Smooth muscle cell (in vitro differentiated cells): Measurements from ENCODE around the gene CLIP2. TPM values are rescaled to one million over a fixed set of nuclear protein-coding genes. Genes with fewer than 3 reads are reported as not detected.
"Not testable (repeated sequence)": the region's sequence is repeated elsewhere in the genome, so short reads cannot be mapped to it uniquely, and the experiment has no call there.

Source experiments
- DNase-seq: peaks from one replicate; lab custom pipeline; 2025; ENCODE audit not compliant: unreplicated experiment; lab: John Stamatoyannopoulos, UW
- H2AFZ ChIP-seq: fragments of 200-600 bp; sonication (generic); 2 replicates; pipeline ENCODE4 v1.6.0; 2016; ENCODE audit warnings: antibody characterized with exemption, low read depth, mild to moderate bottlenecking
- H3F3A ChIP-seq: fragments of 200-600 bp; sonication (generic); 2 replicates; pipeline ENCODE4 v1.6.0; 2017; ENCODE audit warnings: antibody characterized with exemption, low read depth
- H3K27ac ChIP-seq: fragments of 200-600 bp; sonication (generic); 2 replicates; pipeline ENCODE4 v1.5.1; 2016; ENCODE audit warnings: low read depth, mild to moderate bottlenecking
- H3K27me3 ChIP-seq: fragments of 200-600 bp; sonication (generic); 2 replicates; pipeline ENCODE4 v1.6.1; 2016; ENCODE audit warnings: low read depth, mild to moderate bottlenecking
- H3K36me3 ChIP-seq: fragments of 200-600 bp; sonication (generic); 2 replicates; pipeline ENCODE4 v1.5.1; 2016; ENCODE audit warnings: low read depth
- H3K4me1 ChIP-seq: fragments of 200-600 bp; sonication (generic); 2 replicates; pipeline ENCODE4 v1.5.1; 2016; ENCODE audit warnings: low read depth
- H3K4me2 ChIP-seq: fragments of 200-600 bp; sonication (generic); 2 replicates; pipeline ENCODE4 v1.6.0; 2016; ENCODE audit warnings: mild to moderate bottlenecking
- H3K4me3 ChIP-seq: fragments of 200-600 bp; sonication (generic); 2 replicates; pipeline ENCODE4 v1.5.1; 2016; ENCODE audit warnings: mild to moderate bottlenecking
- H3K79me2 ChIP-seq: fragments of 200-600 bp; sonication (generic); 2 replicates; pipeline ENCODE4 v1.6.0; 2016; ENCODE audit warnings: low read depth, mild to moderate bottlenecking
- H3K9ac ChIP-seq: fragments of 200-600 bp; sonication (generic); 2 replicates; pipeline ENCODE4 v1.6.0; 2016; ENCODE audit warnings: low read depth
- H3K9me3 ChIP-seq: fragments of 200-600 bp; sonication (generic); replicated peaks from 2 replicates; pipeline ENCODE4 v1.5.1; 2016; ENCODE audit warnings: low read depth
- H4K20me1 ChIP-seq: fragments of 200-600 bp; sonication (generic); 2 replicates; pipeline ENCODE4 v1.6.0; 2016; ENCODE audit warnings: low read depth
- WGBS: methylation state at CpG from one replicate; pipeline ENCODE4 v1.1.7; 2016; ENCODE audit warnings: low lambda C conversion rate; 5-methylcytosine and 5-hydroxymethylcytosine counted together
- polyA plus RNA-seq: library from polyadenylated mRNA; unstranded; fragments of >200 nt; fragmentation: Nextera tagmentation; extraction: Ambion mirVana; gene quantifications from 2 replicates; pipeline ENCODE4 v1.2.1, GENCODE V29; 2016
- total RNA-seq: library from RNA; depleted of rRNA; stranded (reverse); fragments of >200 nt; gene quantifications from 2 replicates; pipeline ENCODE4 v1.2.3, GENCODE V29; 2014
- TF ChIP-seq, protein P1 (sequence below): fragments of 200-600 bp; sonication (generic); IDR thresholded peaks from 2 replicates; pipeline ENCODE4 v1.5.1; 2017; ENCODE audit warnings: borderline replicate concordance, mild to moderate bottlenecking, antibody characterized with exemption; ENCODE audit not compliant: insufficient read depth, poor library complexity, severe bottlenecking

CLIP2 gene
- total and polyA plus RNA-seq, 2 experiments from 2014 or later, result 12.1 to 23.3 TPM

DNA sequence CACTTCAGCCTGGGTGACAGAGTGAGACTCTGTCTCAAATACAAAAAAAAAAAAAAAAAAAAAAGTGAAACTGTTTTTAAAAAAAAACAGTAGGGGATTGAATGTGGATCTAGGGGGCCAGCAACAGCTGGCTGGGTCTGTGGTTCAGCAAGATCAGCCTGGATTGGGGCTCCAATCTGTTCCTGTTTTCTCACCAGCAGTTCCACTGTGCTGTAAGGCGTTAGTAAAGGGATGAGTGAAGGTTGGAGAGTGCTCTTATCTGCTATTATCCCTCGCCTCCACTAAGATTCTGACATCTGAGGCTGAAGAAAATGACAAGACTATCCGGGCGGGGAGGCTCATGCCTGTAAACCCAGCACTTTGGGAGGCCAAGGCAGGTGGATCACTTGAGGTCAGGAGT, 122.8 kb downstream of the CLIP2 start:
- no peak overlapping the region for H3K9ac ChIP-seq
- no peak overlapping the region for H3K4me2 ChIP-seq
- no peak for DNase-seq
- H3K79me2 ChIP-seq, result no peaks in the 10 kb centered on the region
- H3F3A ChIP-seq, result no peaks in the 10 kb centered on the region
- TF ChIP-seq, protein P1, sequence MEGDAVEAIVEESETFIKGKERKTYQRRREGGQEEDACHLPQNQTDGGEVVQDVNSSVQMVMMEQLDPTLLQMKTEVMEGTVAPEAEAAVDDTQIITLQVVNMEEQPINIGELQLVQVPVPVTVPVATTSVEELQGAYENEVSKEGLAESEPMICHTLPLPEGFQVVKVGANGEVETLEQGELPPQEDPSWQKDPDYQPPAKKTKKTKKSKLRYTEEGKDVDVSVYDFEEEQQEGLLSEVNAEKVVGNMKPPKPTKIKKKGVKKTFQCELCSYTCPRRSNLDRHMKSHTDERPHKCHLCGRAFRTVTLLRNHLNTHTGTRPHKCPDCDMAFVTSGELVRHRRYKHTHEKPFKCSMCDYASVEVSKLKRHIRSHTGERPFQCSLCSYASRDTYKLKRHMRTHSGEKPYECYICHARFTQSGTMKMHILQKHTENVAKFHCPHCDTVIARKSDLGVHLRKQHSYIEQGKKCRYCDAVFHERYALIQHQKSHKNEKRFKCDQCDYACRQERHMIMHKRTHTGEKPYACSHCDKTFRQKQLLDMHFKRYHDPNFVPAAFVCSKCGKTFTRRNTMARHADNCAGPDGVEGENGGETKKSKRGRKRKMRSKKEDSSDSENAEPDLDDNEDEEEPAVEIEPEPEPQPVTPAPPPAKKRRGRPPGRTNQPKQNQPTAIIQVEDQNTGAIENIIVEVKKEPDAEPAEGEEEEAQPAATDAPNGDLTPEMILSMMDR, result no peak
- H3K4me1 ChIP-seq, result no peaks in the 10 kb centered on the region
- H3K4me3 ChIP-seq, result no peak overlapping the region
- no peaks in the 10 kb centered on the region for H3K36me3 ChIP-seq
- no peak overlapping the region for H2AFZ ChIP-seq
- no peaks in the 10 kb centered on the region for H3K27me3 ChIP-seq
- no peak overlapping the region for H3K27ac ChIP-seq
- 47% methylated on average over 4 of the region's 4 CpGs for WGBS
- no peaks in the 10 kb centered on the region for H4K20me1 ChIP-seq
- no peaks in the 10 kb centered on the region for H3K9me3 ChIP-seq

DNA sequence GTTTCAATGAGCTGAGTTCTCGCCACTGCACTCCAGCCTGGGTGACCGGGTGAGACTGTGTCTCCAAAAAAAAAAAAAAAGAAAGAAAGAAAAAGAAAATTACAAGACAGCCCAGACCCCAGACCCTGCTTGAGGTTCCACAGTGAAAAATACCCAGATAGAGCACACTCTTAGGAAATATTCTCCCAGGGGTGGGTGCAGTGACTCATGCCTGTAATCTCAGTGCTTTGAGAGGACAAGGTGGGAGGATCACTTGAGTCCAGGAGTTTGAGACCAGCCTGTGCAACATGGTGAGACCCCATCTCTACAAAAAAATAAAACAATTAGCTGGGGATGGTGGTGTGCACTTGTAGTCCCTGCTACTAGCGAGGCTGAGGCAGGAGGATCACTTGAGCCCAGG, 123.4 kb downstream of the CLIP2 start:
- H3K4me3 ChIP-seq, result no peak overlapping the region
- no peak overlapping the region for H3K9ac ChIP-seq
- no peaks in the 10 kb centered on the region for H4K20me1 ChIP-seq
- no peaks in the 10 kb centered on the region for H3K27me3 ChIP-seq
- no peaks in the 10 kb centered on the region for H3K79me2 ChIP-seq
- H3F3A ChIP-seq, result no peaks in the 10 kb centered on the region
- H2AFZ ChIP-seq, result no peak overlapping the region
- WGBS, result 96% methylated on average over 3 of the region's 3 CpGs
- TF ChIP-seq, protein P1, result no peak
- no peaks in the 10 kb centered on the region for H3K36me3 ChIP-seq
- no peak overlapping the region for H3K27ac ChIP-seq
- no peak overlapping the region for H3K4me2 ChIP-seq
- no peaks in the 10 kb centered on the region for H3K9me3 ChIP-seq
- no peaks in the 10 kb centered on the region for H3K4me1 ChIP-seq
- no peak for DNase-seq

GRCh38 chr7:74414595-74415333, 125.6 kb downstream of the CLIP2 start:
- not testable (repeated sequence) for H2AFZ ChIP-seq, H3K36me3 ChIP-seq, H3K27me3 ChIP-seq, H3K9ac ChIP-seq, H3K9me3 ChIP-seq, H3K79me2 ChIP-seq, H3K4me3 ChIP-seq, H3K4me1 ChIP-seq, DNase-seq, H3K27ac ChIP-seq, H3F3A ChIP-seq, H4K20me1 ChIP-seq, H3K4me2 ChIP-seq
- no CpG with 5 or more reads among the region's 7 CpGs for WGBS

DNA sequence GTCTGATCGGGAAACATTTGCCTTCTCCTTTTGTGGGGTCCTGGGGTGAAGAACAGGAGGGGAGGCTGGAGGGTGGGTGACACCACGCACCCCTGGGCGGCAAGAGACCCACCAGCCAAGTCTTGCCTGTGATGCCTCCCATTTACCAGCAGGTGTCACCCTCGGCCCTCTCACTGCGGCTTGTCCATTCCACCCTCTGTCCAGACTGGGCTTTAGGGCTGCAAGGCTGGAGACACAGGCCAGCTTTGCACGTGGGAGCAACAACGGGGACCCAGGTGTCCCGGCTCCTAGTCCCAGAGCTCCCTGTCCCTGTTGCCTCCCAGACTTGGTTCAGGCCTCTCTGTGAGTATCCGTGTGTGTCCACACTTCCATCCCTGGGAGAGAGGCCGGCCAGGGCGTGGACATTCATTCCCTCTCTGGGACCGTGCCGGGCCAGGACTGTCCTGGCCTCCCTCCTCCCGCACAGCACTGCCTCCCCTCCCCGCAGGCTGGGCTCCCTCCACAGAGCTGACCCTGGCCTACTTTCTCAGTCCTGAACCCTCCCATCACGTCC, 128.3 kb downstream of the CLIP2 start:
- DNase-seq, result peak; percentile 18
- H2AFZ ChIP-seq, result no peak overlapping the region
- no peak overlapping the region for H3K27ac ChIP-seq
- TF ChIP-seq, protein P1, result peak; percentile 92
- H3K4me2 ChIP-seq, result no peak overlapping the region
- no peaks in the 10 kb centered on the region for H3K4me1 ChIP-seq
- H3K79me2 ChIP-seq, result no peaks in the 10 kb centered on the region
- 33% methylated on average over 16 of the region's 16 CpGs for WGBS
- H4K20me1 ChIP-seq, result no peaks in the 10 kb centered on the region
- H3K9me3 ChIP-seq, result no peaks in the 10 kb centered on the region
- H3K9ac ChIP-seq, result no peak overlapping the region
- no peaks in the 10 kb centered on the region for H3K27me3 ChIP-seq
- H3K4me3 ChIP-seq, result no peak overlapping the region
- H3K36me3 ChIP-seq, result no peaks in the 10 kb centered on the region
- H3F3A ChIP-seq, result no peaks in the 10 kb centered on the region
